Activated CD8-positive, alpha-beta memory T cell treated with anti-CD3 and anti-CD28 coated beads, Interleukin-2, amount 50 U/mL, for 48 hours (primary cell): ENCODE data around the gene STK38.
"Not testable (repeated sequence)": the region's sequence is repeated elsewhere in the genome, so short reads cannot be mapped to it uniquely, and the experiment has no call there.

ENCODE experiments used
- DNase-seq: peaks from one replicate; pipeline ENCODE4 v3.0.0-alpha.2; 2020

STK38 gene

GRCh38 chr6:36517408-36517807 lies 29.9 kb downstream of the STK38 start:
- no peak for DNase-seq

GRCh38 chr6:36516988-36517387 lies 30.3 kb downstream of the STK38 start:
- no peak for DNase-seq

GRCh38 chr6:36516559-36516958 lies 30.7 kb downstream of the STK38 start:
- DNase-seq = no peak

- no peak for DNase-seq
These were observed 31.4 kb downstream of the STK38 start for GRCh38 chr6:36515844-36516243.

GRCh38 chr6:36514554-36515456 lies 32.5 kb downstream of the STK38 start:
- no peak for DNase-seq

- no peak for DNase-seq
These were observed 36.9 kb downstream of the STK38 start for GRCh38 chr6:36510365-36510764.

- no peak for DNase-seq
These were observed 38.7 kb downstream of the STK38 start for GRCh38 chr6:36508532-36508931.

GRCh38 chr6:36506611-36507010 lies 40.7 kb downstream of the STK38 start:
- DNase-seq = no peak

GRCh38 chr6:36505744-36506534 lies 41.3 kb downstream of the STK38 start:
- no peak for DNase-seq

GRCh38 chr6:36504982-36505381 lies 42.3 kb downstream of the STK38 start:
- DNase-seq = no peak

- DNase-seq = no peak
These were observed 43.1 kb downstream of the STK38 start for GRCh38 chr6:36504181-36504580.

- DNase-seq = no peak
These were observed 45.6 kb downstream of the STK38 start for GRCh38 chr6:36501686-36502085.

- no peak for DNase-seq
These were observed 47.4 kb downstream of the STK38 start for GRCh38 chr6:36499918-36500317.

- DNase-seq = no peak
These were observed 52.2 kb downstream of the STK38 start for GRCh38 chr6:36495086-36495485.

- DNase-seq = no peak
These were observed 53.4 kb downstream of the STK38 start for GRCh38 chr6:36493859-36494258.

- no peak for DNase-seq
These were observed 54.0 kb downstream of the STK38 start for GRCh38 chr6:36493319-36493718.

- DNase-seq = no peak
These were observed 54.7 kb downstream of the STK38 start for GRCh38 chr6:36492621-36493020.

GRCh38 chr6:36492092-36492491 lies 55.2 kb downstream of the STK38 start:
- DNase-seq = no peak

GRCh38 chr6:36491378-36491965 lies 55.8 kb downstream of the STK38 start:
- DNase-seq = no peak

- DNase-seq = no peak
These were observed 57.9 kb downstream of the STK38 start for GRCh38 chr6:36489426-36489825.

GRCh38 chr6:36488221-36488620 lies 59.1 kb downstream of the STK38 start:
- no peak for DNase-seq

- no peak for DNase-seq
These were observed 59.6 kb downstream of the STK38 start for GRCh38 chr6:36487698-36488097.

- no peak for DNase-seq
These were observed 62.5 kb downstream of the STK38 start for GRCh38 chr6:36484736-36485135.

GRCh38 chr6:36483326-36483725 lies 64.0 kb downstream of the STK38 start:
- not testable (repeated sequence) for DNase-seq
